Body of pancreas (tissue), 4 donors: ENCODE measurements around the gene IMP4. TPM values are rescaled to one million over a fixed set of nuclear protein-coding genes. Genes with fewer than 3 reads are reported as not detected.

Source experiments
- ATAC-seq: fragments of 150-250 bp; one replicate; pipeline ENCODE4 v1.9.1; 2016
- DNase-seq, 4 donors: peaks; one replicate each; pipeline ENCODE4 v3.0.0-alpha.2; 2019
- H3K27ac ChIP-seq, 4 donors: fragments of 200-600 bp; sonication (generic); 1 replicate in 3 of 4; 2 replicates in 1 of 4; pipeline versions ENCODE4 v1.5.1 to v1.6.1; 2016 to 2019; ENCODE audit warnings: mild to moderate bottlenecking in 1 of 4, mixed read lengths in 1 of 4, moderate library complexity in 1 of 4
- H3K27me3 ChIP-seq, 2 donors: fragments of 200-600 bp; sonication (generic); one replicate each; pipeline ENCODE4 v1.6.0; 2016; ENCODE audit warnings: mild to moderate bottlenecking in 1 of 2
- H3K36me3 ChIP-seq, 2 donors: fragments of 200-600 bp; sonication (generic); replicated peaks in 1 of 2; 2 replicates each; pipeline ENCODE4 v1.5.1; 2016; ENCODE audit warnings: low read depth in 2 of 2; ENCODE audit not compliant: insufficient read depth in 1 of 2
- H3K4me1 ChIP-seq: fragments of 200-600 bp; sonication (generic); one replicate; pipeline ENCODE4 v1.6.0; 2016
- H3K4me3 ChIP-seq, 2 donors: fragments of 200-600 bp; sonication (generic); 1 replicate in 1 of 2; 2 replicates in 1 of 2; pipeline ENCODE4 v1.5.1; 2016 to 2019
- H3K9me3 ChIP-seq, 3 donors: fragments of 200-600 bp; sonication (generic); 1 replicate in 2 of 3; 2 replicates in 1 of 3; pipeline ENCODE4 v1.5.1; 2016
- CTCF ChIP-seq, 7 experiments: fragments of 450-650 bp in 4 of 7; fragments of 200-600 bp in 3 of 7; sonication (generic) in 3 of 7; IDR thresholded peaks; one replicate each; pipeline ENCODE4 v1.5.1; 2016 to 2019; ENCODE audit warnings: antibody characterized with exemption in 7 of 7
- POLR2A ChIP-seq, 3 donors: fragments of 450-650 bp; IDR thresholded peaks; one replicate each; pipeline ENCODE4 v1.6.1; 2016; ENCODE audit warnings: antibody characterized with exemption in 3 of 3, mild to moderate bottlenecking in 2 of 3
- WGBS, 2 donors: methylation state at CpG; one replicate each; pipeline ENCODE4 v1.1.5; 2017; 5-methylcytosine and 5-hydroxymethylcytosine counted together
- intact Hi-C: fragments of 100-400 bp; cut with DNase I; formaldehyde crosslinking; loops from one replicate; pipeline ENCODE4 v1.15.1; 2023
- total RNA-seq, 2 donors: library from RNA; depleted of rRNA; stranded (reverse); fragments of >200 nt; gene quantifications; one replicate each; pipeline ENCODE4 v1.1.0, GENCODE V29; 2016

The IMP4 gene
- total RNA-seq, 2 donors from 2014 or later = 77.5 to 78.1 TPM

GRCh38 chr2:130339885-130340745 is 2.6 kb upstream of the IMP4 start:
- Histone ChIP-seq H3K4me1 (peaks cover 31% of the 10 kb centered on the region), H3K4me3 (no peak overlapping the region), H3K27me3 (no peaks in the 10 kb centered on the region), H3K36me3 (peaks cover 0 to 10% of the 10 kb centered on the region in 2 donors), H3K9me3 (no peaks in the 10 kb centered on the region), H3K27ac (no peak overlapping the region)
- TF ChIP-seq POLR2A (IDR thresholded peaks at IDR 0.05) (no peak), CTCF (IDR thresholded peaks at IDR 0.05) (no peak)
- DNase-seq (no peak), ATAC-seq (no peak)
- WGBS, 2 donors = 86% methylated on average over 10 of the region's 10 CpGs
- intact Hi-C loops = loop anchor here (5.0 to 10.0 kb wide), 2 partner anchors 158 to 405 kb away; partner anchors contain the start of genes MZT2B and SMPD4

GRCh38 chr2:130341562-130342019 is 1.1 kb upstream of the IMP4 start:
- ATAC-seq (no peak), DNase-seq (peak in 1 of 4 donors; percentile 41)
- Histone ChIP-seq H3K4me3 (peak overlapping the region; percentile 31 to 81), H3K9me3 (no peaks in the 10 kb centered on the region), H3K36me3 (peaks cover 0 to 24% of the 10 kb centered on the region in 2 donors), H3K4me1 (peaks cover 31% of the 10 kb centered on the region), H3K27me3 (no peaks in the 10 kb centered on the region), H3K27ac (peak overlapping the region; percentile 87 to 91 (median 89))
- intact Hi-C loops = loop anchor here (5.0 kb wide), 1 partner anchor 159 kb away; the partner anchor contains the start of genes MZT2B and SMPD4
- TF ChIP-seq CTCF (IDR thresholded peaks at IDR 0.05) (no peak), POLR2A (IDR thresholded peaks at IDR 0.05) (no peak)
- 2 to 4% methylated on average over 6 to 23 of the region's 24 CpGs for WGBS, 2 donors

- 0 to 1% methylated on average over 8 to 23 of the region's 24 CpGs for WGBS, 2 donors
Measured at GRCh38 chr2:130342020-130342532, 621 bp upstream of the IMP4 start.

GRCh38 chr2:130344578-130344977 is 1.9 kb downstream of the IMP4 start:
- TF ChIP-seq CTCF (IDR thresholded peaks at IDR 0.05) = no peak
- no peak for TF ChIP-seq POLR2A (IDR thresholded peaks at IDR 0.05)
- no peaks in the 10 kb centered on the region for H3K27me3 ChIP-seq
- H3K4me3 ChIP-seq = no peak overlapping the region
- ATAC-seq = no peak
- H3K9me3 ChIP-seq = no peaks in the 10 kb centered on the region
- H3K4me1 ChIP-seq = peaks cover 17% of the 10 kb centered on the region
- no peak overlapping the region for H3K27ac ChIP-seq
- DNase-seq = no peak
- intact Hi-C loops = loop anchor here (5.0 kb wide), 1 partner anchor 162 kb away; the partner anchor contains the start of genes MZT2B and SMPD4
- 93 to 98% methylated on average over 4 of the region's 4 CpGs for WGBS, 2 donors
- peaks cover 0 to 28% of the 10 kb centered on the region in 2 donors for H3K36me3 ChIP-seq

More at GRCh38 chr2:130342020-130342532, 621 bp upstream of the IMP4 start:
- peaks cover 0 to 25% of the 10 kb centered on the region in 2 donors for H3K36me3 ChIP-seq
- H3K27ac ChIP-seq = peak overlapping the region; percentile 87 to 91 (median 89)
- peak overlapping the region; percentile 31 to 81 for H3K4me3 ChIP-seq
- TF ChIP-seq CTCF (IDR thresholded peaks at IDR 0.05) (no peak), POLR2A (IDR thresholded peaks at IDR 0.05) (peak; percentile 35 to 74 (median 67))
- H3K27me3 ChIP-seq = no peaks in the 10 kb centered on the region
- H3K9me3 ChIP-seq = no peaks in the 10 kb centered on the region
- H3K4me1 ChIP-seq = peaks cover 26% of the 10 kb centered on the region
- ATAC-seq (peak; percentile 85), DNase-seq (peak; percentile 89 to 95 (median 92))
- intact Hi-C loops = loop anchor here (5.0 kb wide), 1 partner anchor 160 kb away; the partner anchor contains the start of genes MZT2B and SMPD4
